Activated CD4-positive, alpha-beta T cell treated with anti-CD3 and anti-CD28 coated beads, Interleukin-10, Interleukin-2, amounts not matched to agents 100 ng/mL and 50 ng/mL, durations not matched to agents 16 hours and 8 hours (primary cell): ENCODE measurements around the gene LRP3.
"Not testable (repeated sequence)": the region's sequence is repeated elsewhere in the genome, so short reads cannot be mapped to it uniquely, and the experiment has no call there.

Experiments used
- DNase-seq: peaks from one replicate; pipeline ENCODE4 v3.0.0-alpha.2; 2020

The LRP3 gene

GRCh38 chr19:33193865-33194362 is at the start of gene LRP3:
Gene LRP3 (plus strand): TSS chr19:33194330. CDS start chr19:33194786, 456 bp downstream.
- DNase-seq: no peak

DNA sequence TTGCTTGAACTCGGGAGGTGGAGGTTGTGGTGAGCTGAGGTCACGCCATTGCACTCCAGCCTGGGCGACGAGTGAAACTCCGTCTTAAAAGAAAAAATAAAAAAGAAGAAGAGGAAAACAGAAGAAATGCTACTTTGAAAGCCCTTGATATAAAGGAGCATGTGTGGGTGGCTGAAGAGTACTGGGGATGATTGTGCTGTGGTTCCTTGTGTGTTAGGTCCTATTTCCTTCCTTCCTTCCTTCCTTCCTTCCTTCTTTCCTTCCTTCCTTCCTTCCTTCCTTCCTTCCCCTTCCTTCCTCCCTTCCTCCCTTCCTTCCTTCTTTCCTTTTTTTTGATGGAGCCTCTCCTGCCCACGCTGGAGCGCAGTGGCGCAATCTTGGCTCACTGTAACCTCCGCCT is 47.9 kb upstream of the LRP3 start:
- DNase-seq: no peak

DNA sequence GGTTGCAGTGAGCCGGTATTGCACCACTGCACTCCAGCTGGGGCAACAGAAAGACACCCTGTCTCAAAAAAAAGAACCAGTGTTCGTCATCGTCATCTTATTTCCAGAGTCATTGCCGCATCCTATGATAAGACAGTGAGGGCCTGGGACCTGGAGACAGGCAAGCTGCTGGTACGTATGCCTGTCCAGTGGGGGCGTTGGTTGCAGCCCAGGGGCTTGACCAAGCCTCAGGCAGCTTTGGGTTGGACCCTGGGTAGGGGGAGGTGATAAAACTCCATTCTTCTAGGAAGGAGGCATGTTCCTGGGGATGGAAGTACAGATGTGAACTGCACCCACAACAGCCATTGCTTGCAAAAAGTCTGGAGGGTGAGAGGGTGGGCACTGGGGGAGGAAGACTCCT is 46.6 kb upstream of the LRP3 start:
- no peak for DNase-seq

DNA sequence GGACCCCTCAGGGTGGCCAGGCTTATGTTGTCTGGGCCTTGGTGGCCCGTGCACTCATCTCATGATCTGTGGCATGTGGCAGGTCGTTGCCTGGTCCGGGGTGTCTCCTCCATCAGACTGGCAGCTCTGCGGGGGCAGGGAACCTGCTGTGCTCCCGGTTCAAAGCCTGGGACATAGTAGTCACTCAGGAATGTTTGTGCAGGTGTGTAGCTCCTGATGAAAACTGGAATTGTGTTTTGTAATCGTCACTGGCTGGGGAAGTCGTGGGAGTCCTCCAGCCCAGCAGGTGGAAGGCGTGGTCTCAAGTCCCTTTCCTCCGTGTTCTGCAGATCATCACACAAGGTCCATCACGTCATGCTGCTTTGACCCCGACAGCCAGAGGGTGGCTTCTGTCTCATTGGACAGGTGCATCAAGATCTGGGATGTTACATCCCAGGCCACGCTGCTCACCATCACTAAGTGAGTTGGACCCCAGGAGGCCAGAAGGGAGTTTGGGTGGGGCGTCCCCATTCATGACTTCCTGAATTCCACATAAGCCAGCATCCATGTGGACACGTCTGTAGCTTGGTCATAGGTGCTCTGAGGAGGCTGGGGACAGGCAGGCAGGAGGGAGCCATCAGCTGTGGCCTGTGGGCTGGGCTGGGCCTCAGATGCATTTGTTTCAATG is 43.1 kb upstream of the LRP3 start:
- DNase-seq: no peak

DNA sequence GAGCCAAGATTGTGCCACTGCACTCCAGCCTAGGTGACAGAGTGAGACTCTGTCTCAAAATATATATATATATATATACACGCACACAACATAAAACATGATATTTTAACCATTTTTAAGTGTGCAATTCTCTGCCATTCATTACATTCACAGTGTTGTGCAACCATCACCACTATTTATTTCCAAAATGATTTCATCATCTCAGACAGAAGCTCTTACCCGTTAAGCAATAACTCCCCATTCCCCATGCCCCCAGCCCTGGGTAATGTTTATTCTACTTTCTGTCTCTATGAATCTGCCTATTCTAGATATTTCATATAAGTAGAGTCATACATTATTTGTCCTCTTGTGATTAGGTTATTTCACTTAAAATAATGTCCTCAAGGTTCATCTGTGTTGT is 42.0 kb upstream of the LRP3 start:
- DNase-seq: no peak

- not testable (repeated sequence) for DNase-seq
Observed at GRCh38 chr19:33152625-33153024, 41.5 kb upstream of the LRP3 start.

DNA sequence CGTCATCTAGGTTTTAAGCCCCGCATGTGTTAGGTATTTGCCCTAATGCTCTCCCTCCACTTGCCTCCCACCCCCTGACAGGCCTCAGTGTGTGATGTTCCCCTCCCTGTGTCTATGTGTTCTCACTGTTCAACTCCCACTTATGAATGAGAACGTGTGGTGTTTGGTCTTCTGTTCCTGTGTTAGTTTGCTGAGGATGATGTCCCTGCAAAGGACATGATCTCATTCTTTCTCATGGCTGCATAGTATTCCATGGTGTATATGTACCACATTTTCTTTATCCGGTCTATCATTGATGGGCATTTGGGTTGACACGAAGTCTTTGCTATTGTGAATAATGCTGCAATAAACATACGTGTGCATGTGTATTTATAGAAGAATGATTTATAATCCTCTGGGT is 39.8 kb upstream of the LRP3 start:
- not testable (repeated sequence) for DNase-seq

GRCh38 chr19:33156334-33156733 is 37.8 kb upstream of the LRP3 start:
- no peak for DNase-seq

- DNase-seq: no peak
Observed at GRCh38 chr19:33157906-33158305, 36.2 kb upstream of the LRP3 start.

- no peak for DNase-seq
Observed at GRCh38 chr19:33158365-33158764, 35.8 kb upstream of the LRP3 start.

DNA sequence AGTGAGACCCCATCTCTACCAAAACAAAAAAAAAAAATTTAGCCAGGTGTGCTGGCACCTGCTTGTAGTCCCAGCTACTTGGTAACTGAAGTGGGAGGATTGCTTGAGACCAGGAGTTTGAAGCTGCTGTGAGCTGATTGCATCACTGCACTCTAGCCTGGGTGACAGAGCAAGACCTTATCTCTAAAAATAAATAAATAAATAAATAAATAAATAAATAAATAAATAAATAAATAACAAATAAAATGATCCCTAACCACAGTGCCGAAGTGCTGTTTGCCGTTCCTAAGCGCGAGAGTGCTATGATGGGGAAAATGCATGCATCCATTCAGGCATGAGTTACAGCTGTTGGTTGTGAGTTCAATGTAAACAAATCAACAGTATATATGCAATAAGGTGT is 35.0 kb upstream of the LRP3 start:
- no peak for DNase-seq

DNA sequence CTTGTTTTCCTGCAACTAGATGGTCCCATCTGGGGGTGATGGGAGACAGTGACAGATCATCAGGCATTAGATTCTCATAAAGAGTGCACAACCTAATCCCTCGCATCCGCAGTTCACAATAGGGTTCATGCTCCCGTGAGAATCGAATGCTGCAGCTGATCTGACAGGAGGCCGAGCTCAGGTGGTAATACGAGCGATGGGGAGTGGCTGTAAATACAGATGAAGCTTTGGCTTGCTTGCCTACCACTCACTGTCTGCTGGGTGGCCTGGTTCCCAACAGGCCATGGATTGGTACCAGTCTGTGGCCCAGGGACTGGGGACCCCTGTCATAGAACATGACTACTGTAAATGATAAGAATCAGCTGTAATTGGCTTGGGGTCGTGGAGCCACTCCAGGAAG is 34.2 kb upstream of the LRP3 start:
- no peak for DNase-seq

- DNase-seq: no peak
Observed at GRCh38 chr19:33161201-33161600, 32.9 kb upstream of the LRP3 start.

DNA sequence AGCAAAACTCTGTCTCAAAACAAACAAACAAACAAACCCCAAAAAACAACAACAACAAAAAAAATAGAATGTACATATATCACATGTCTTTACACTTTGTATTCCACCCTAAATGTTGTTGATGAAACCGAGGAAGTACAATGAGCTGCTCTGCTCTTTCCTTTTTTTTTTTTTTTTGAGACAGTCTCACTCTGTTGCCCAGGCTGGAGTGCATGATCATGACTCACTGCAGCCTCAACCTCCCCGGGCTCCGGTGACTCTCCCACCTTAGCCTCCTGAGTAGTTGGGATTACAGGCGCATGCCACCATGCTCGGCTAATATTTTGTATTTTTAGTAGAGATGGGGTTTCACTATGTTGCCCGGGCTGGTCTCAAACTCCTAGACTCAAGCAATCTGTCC is 30.6 kb upstream of the LRP3 start:
- no peak for DNase-seq

DNA sequence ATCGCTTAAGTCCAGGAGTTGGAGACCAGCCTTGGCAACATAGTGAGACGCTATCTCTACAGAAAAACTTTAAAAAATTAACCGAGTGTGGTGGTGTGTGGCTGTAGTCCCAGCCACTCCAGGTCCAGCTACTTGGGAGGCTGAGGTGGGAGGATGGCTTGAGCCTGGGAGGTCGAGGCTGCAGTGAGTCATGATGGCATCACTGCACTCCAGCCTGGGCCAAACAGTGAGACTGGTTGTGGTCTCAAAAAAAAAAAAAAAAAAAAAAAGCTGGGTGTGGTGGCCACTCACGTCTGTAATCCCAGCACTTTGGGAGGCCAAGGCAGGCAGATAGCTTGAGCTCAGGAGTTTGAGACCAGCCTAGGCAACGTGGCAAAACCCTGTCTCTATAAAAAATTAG is 28.1 kb upstream of the LRP3 start:
- not testable (repeated sequence) for DNase-seq

GRCh38 chr19:33167438-33167837 is 26.7 kb upstream of the LRP3 start:
- no peak for DNase-seq

- no peak for DNase-seq
Observed at GRCh38 chr19:33168528-33168927, 25.6 kb upstream of the LRP3 start.

GRCh38 chr19:33171222-33171795 is 22.8 kb upstream of the LRP3 start:
- DNase-seq: no peak

DNA sequence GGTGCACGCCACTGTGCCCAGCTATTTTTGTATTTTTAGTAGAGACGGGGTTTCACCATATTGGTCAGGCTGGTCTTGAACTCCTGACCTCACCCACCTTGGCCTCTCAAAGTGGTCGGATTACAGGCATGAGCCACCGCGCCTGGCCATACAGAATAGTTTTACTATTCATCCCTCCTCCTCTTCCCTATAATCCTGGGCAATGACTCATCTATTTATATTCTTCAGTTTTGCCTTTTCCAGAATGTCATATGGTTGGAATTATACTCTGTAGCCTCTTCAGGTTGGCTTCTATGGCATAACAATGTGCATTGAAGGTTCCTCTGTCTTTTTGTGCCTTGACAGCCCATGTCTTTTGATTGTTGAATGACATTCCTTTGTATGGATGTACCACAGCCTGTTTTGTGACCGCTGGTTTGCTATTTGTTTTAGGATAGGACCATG is 22.2 kb upstream of the LRP3 start:
- no peak for DNase-seq

- no peak for DNase-seq
Observed at GRCh38 chr19:33174186-33174585, 19.9 kb upstream of the LRP3 start.

GRCh38 chr19:33175156-33175782 is 18.9 kb upstream of the LRP3 start:
- no peak for DNase-seq

- DNase-seq: peak; percentile 27
Observed at GRCh38 chr19:33175886-33176669, 18.1 kb upstream of the LRP3 start.

DNA sequence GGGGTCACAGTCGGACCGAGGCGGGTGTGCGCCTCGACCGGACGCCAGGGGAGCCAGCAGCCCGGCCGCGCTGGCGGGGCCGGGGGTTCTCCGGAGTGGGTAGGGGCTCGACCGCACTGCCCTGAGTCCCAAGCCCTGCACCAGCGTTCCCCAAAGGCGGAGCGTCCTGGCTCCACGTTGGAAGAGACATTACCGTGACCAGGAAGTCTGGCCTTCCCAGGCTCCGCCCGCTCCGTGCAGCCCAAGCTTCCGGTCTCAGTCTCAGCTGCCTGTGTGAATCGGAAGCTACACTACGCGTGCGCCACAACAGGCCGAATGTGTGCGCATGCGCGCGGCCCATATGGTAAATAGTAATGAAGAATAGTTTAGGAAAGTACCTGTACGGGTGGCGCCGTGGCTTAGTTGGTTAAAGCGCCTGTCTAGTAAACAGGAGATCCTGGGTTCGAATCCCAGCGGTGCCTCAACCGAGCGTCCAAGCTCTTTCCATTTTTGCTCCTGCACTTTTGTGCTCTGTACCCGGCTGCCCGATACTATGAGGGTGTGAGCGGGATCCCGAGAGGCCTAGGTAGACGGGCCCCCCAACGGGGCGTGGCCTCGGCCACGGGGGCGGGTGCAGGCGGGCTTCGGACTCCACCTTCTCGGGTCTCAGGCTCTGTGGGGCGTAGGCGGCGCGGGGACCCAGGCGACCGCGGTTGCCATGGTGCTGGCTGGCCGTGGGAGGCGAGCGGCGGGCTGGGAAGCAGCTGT is 17.3 kb upstream of the LRP3 start:
- DNase-seq: peak; percentile 99
